Stimulated activated CD4-positive, alpha-beta T cell treated with anti-CD3 and anti-CD28 coated beads, Interleukin-12 subunit alpha, Interleukin-12 subunit beta, amount 100 ng/mL, for 4 hours (primary cell): ENCODE measurements around the gene ITIH4.
"Not testable (repeated sequence)": the region's sequence is repeated elsewhere in the genome, so short reads cannot be mapped to it uniquely, and the experiment has no call there.

Experiments used
- DNase-seq: peaks from one replicate; pipeline ENCODE4 v3.0.0-alpha.2; 2020

Gene ITIH4

GRCh38 chr3:52779837-52780585 is 50.5 kb downstream of the ITIH4 start:
- DNase-seq: no peak

- DNase-seq: no peak
Measured at GRCh38 chr3:52779011-52779836, 51.2 kb downstream of the ITIH4 start.

GRCh38 chr3:52777959-52778805 is 52.3 kb downstream of the ITIH4 start:
- DNase-seq: no peak

GRCh38 chr3:52777127-52777958 is 53.1 kb downstream of the ITIH4 start, which contains the start of gene ITIH1:
Gene ITIH1, plus strand, starts transcription at chr3:52777599. Its CDS starts 17 bp downstream, at chr3:52777616.
- DNase-seq: no peak

GRCh38 chr3:52776486-52776885 is 54.0 kb downstream of the ITIH4 start:
- DNase-seq: not testable (repeated sequence)

- no peak for DNase-seq
Measured at GRCh38 chr3:52775877-52776276, 54.6 kb downstream of the ITIH4 start.

- no peak for DNase-seq
Measured at GRCh38 chr3:52774901-52775864, 55.3 kb downstream of the ITIH4 start.

- no peak for DNase-seq
Measured at GRCh38 chr3:52774066-52774713, 56.3 kb downstream of the ITIH4 start.

GRCh38 chr3:52773361-52774065 is 57.0 kb downstream of the ITIH4 start:
- DNase-seq: no peak

GRCh38 chr3:52771702-52772101 is 58.8 kb downstream of the ITIH4 start:
- no peak for DNase-seq

GRCh38 chr3:52771334-52771681 is 59.2 kb downstream of the ITIH4 start:
- DNase-seq: no peak

- peak; percentile 87 for DNase-seq
Measured at GRCh38 chr3:52770496-52771333, 59.8 kb downstream of the ITIH4 start, which contains the start of gene NEK4. Gene NEK4, minus strand, starts transcription at chr3:52770940. Its CDS starts 194 bp downstream, at chr3:52770746.

- DNase-seq: no peak
Measured at GRCh38 chr3:52769786-52770455, 60.6 kb downstream of the ITIH4 start.

GRCh38 chr3:52763466-52763865 is 67.0 kb downstream of the ITIH4 start:
- DNase-seq: no peak
